GM12874 (cell line): ENCODE data around the gene SFT2D1.

Experiments
- CTCF ChIP-seq: IDR thresholded peaks from 2 replicates; pipeline ENCODE4 v1.5.1; 2011; ENCODE audit warnings: low read depth, mild to moderate bottlenecking, control low read depth, low read length, moderate library complexity; ENCODE audit not compliant: insufficient read depth

Gene SFT2D1

GRCh38 chr6:166275714-166276166 is 66.6 kb downstream of the SFT2D1 start:
- peak; percentile 99 for TF ChIP-seq CTCF

GRCh38 chr6:166274739-166275370 is 67.5 kb downstream of the SFT2D1 start:
- no peak for TF ChIP-seq CTCF

GRCh38 chr6:166274163-166274562 is 68.2 kb downstream of the SFT2D1 start:
- no peak for TF ChIP-seq CTCF

- no peak for TF ChIP-seq CTCF
These were observed 71.0 kb downstream of the SFT2D1 start for GRCh38 chr6:166271376-166271765.

- no peak for TF ChIP-seq CTCF
These were observed 71.5 kb downstream of the SFT2D1 start for GRCh38 chr6:166270706-166271375.
